GM19324 (cell line): Measurements from ENCODE around the gene KIAA0930.
"Not testable (repeated sequence)": the region's sequence is repeated elsewhere in the genome, so short reads cannot be mapped to it uniquely, and the experiment has no call there.

Experiments used
- ATAC-seq: cut with Tn5 transposase; IDR thresholded peaks from one replicate; pipeline ENCODE4 v1.9.1; 2021; ENCODE audit warnings: mild to moderate bottlenecking, moderate library complexity; ENCODE audit not compliant: unreplicated experiment, low FRiP score

KIAA0930 gene

DNA sequence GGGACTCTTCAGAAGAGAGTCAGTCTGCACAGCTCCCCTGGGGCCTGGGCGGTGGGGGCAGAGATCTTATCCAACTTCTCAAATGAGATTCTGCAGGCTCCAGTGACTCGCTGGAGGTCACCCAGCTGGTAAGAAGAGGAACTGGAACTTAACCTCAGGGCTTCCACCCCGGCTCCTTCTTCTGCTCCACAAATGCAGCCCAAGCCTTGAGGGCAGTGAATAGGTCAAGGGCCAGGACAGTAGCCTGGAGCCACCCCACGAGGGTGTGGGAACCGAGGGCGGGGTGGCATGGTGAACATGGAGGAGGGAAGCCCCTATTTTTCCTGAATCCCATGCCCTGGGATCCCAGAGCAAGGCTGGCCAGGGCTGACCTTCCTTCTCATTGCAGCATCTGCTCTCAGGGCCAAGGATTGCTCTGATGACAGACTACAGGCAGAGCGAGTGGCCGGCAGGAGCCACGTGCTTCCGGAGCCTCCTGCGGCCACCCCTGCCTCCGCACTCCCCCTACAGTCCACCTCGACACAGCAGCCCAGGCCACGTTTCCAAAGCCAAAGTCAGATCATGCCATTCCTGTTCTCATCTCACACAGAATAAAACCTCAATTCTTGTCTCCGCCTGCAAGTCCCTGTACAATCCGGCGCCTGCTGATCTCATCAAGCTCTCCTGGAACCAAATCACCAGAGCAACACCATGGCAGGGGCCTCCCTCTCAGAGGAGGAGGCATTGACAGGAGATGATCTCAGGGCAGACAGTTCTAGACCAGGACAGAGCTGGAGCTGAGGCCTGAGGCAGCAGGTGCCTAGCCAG, 23.0 kb upstream of the KIAA0930 start:
- peak; percentile 69 for ATAC-seq

DNA sequence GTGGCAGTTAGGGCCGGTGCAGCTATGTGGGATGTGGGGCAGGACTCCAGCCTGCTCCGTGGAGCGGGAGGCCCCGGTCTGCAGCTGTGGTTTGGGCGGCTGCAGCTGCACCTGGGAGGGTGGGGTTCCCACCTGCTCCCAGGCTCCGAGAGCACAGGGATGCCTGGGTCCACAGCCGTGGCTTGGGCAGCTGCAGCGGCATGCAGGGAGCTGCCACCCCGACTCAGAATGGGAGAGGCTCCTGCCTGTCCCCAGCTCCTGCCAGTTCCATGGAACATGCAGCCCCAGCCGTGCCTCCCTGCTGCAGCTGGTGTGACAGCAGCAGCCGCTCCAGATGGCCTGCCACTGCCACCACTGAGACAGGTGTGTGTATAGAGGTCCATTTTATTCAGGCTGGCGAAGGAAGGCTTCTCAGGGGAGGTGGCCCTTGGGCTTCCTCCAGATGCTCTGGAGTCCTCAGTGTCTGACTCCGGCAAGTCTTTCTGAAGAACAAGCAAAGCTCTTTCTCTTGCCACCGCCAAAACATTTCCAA, 22.3 kb upstream of the KIAA0930 start:
- peak; percentile 25 for ATAC-seq

DNA sequence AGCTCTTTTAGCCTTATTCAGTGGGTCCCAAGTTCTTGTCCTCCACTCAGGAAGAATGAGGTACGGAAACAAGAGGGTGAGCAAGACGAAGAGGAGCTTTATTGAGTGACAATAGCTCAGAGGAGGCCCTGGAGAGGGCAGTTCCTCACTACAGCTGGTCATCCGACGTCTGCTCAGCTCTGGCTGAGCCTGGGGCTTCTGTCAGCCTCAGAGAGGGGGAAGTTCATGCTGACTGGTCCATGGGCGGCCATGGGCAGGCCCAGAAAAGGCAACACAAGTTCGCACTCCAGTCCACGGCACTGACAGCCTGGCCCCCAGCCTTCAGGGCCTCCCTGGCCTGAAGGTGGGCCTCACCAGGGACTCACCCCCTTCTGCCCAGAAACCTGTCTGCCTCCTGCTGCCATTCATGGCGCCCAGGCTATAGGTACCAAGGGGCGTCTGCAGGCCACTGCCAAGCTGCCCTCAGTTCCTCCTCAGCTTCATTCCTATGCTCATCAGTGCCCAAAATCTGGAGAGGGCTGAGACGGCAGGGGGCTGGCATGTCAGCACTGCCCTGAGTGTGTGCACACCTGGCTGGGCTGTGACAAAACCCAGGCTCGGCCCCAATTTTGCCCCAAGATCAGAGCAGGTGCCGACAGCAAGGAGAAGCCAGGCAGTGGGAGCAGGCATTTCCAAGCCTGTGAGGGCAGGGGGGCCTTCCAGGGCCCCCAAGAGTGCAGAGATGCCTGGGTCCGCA, 21.7 kb upstream of the KIAA0930 start:
- ATAC-seq = no peak

DNA sequence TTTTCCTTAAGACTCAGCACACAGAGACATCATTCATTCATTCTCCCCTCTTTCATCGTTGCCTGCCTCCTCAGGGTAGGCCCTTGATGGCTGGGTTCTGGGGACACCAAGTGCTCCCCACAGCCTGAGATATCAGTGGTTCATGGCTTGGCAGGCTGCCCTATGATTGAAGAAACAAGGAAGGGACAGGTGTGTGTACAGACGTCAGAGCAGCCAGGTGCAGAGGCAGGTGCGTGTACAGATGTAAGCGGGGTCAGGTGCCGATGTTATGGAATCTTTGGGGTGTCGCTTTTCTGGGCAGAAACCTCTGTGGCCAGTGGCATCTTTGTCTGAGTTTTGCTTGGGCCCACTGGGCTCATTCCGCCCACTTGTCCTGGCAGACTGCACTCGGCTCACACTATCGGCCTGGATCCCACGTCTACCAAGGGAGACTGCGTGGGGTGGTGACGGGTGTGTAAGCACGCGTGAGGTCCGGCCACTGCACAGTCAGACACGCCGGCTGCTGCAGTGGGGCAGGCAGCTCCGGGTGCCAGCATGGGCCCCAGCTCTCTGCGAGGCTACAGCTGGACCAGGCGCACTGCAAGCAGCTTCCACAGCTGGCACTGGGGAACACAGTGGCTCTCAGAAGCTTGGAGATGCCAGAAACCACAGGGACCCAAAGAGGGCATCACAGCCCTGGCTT, 20.9 kb upstream of the KIAA0930 start:
- ATAC-seq = no peak

GRCh38 chr22:45260395-45260759, 19.7 kb upstream of the KIAA0930 start:
- ATAC-seq = not testable (repeated sequence)

DNA sequence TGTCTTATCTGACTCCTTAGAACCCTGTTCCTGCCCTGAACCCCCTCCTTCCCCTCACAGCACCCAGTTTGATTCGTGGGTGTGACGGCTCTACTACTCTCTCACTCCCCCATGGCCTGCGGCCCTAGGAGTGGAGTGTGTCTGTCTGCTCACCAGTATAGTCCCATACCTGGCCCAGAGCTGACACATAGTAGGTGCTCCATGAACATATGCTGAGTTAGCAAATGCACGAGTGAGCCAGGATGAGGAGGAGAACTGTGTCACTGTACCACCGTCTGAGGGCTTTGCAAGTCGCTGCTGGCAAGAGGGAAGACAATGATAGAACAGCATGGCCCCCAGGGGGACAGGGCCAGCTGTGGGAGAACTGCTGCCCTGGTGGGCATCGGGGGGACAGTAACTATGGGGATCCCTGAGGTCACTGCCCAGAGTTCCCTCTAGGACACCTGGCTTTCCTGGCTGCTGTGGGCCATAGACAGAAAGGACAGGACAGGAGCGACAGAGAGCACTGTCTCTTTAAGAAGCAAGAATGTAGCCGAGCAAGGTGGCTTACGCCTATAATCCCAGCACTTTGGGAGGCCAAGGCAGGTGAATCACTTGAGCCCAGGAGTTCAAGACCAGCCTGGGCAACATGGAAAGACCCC, 19.2 kb upstream of the KIAA0930 start:
- no peak for ATAC-seq

DNA sequence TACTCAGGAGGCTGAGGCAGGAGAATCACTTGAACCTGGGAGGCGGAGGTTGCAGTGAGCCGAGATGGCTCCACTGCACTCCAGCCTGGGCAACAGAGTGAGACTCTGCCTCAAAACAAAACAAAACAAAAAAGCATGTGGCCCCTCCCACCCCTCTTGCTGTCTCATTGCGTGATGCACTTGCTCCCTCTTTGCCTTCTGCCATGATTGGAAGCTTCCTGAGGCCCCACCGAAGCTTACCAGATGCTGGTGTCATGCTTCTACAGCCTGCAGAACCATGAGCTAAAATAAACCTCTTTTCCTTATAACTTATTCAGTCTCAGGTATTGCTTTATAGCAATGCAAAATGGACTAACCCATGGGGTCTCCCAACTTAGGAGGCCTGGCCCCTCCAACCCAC, 17.2 kb upstream of the KIAA0930 start:
- ATAC-seq = not testable (repeated sequence)

DNA sequence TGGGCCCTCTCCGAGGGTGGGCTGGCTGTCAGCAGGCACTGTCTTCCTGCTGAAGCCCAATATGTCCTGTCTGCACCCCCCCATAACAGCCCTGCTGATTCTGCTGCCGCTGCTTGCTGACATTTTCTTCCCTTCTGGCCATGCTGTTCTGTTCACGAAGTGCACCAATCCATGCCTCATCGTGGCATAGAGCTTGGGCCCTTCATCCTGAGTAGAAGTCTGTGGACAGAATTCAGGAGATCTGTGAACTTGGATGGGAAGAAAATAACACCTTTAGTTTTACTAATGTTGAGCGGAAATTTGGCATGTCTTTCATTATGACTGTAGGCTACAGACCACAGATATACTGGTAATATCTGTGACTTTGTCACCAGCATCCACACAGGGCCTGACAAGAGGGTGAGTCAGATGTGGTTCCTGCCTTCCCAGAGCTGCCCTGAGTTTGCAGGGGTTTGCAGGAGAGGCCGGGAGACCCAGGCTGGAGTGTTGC, 14.1 kb upstream of the KIAA0930 start:
- ATAC-seq = no peak

DNA sequence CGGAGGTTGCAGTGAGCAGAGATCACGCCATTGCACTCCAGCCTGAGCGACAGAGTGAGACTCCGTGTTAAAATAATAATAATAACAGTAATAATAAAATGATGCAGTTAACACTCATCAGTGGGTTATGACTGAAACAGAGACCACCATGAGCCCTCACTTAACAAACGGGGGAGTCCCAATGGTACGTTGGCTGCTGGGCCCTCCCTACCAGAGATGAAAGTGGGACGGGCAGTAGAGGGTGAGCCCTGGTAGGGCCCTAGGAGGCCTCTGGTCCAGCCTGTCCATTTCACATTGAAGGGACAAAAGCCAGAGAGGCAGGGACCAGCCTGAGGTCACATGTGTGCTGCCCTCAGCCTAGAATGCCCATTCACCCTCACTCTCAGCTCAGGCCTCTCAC, 13.7 kb upstream of the KIAA0930 start:
- no peak for ATAC-seq

- no peak for ATAC-seq
These were observed 12.4 kb upstream of the KIAA0930 start for GRCh38 chr22:45253039-45253641.

DNA sequence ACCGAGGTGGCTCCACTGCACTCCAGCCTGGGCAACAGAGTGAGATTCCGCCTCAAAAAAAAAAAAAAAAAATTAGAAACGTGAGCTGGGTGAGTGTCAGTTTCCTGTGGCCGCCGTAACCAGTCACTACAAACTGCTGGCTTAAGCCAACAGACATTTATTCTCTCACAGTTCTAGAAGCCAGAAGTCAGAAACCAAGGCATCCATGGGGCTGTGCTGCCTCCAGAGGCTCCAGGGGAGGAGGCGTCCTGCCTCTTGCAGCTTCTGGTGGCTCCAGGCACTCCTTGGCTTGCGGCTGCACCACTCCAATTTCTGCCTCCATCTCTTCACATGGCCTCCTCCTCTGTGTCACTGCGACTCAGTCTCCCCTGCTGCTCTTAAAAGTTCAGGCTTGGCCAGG, 11.1 kb upstream of the KIAA0930 start:
- ATAC-seq = no peak

DNA sequence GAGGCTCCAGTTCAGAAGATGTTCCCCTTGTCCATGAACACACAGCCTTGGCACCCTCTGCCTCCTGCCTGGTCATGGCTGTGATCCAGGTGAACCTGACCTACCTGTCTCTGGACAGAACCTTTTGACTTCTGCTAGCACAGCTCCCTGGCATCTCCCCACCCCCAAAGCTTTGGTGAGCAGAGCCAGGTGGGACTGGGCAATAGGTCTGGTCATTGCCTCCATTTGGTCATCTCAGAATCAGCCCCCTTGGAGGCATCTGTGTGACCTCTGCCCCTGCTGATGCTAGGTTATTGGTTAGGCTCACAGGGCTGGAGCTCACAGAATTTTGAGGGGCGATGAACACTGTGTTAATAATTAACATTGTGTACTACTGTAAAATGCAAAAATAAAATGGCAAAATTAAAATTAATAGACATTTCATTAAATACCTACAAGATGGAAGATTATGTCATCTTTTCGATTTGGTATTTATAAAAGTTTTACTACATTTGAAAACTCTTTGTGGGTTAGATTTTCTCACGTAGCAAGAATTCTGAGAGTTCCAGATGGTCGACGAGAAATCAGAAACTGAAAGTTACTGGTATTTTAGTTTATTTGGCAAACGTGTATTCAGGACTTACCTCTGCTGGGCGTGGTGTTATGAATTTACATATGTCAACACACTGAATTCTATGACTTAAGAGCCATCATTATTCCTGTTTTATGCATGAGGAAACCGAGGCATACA, 8.3 kb upstream of the KIAA0930 start:
- peak; percentile 51 for ATAC-seq

GRCh38 chr22:45246060-45246985, 5.6 kb upstream of the KIAA0930 start:
- no peak for ATAC-seq

DNA sequence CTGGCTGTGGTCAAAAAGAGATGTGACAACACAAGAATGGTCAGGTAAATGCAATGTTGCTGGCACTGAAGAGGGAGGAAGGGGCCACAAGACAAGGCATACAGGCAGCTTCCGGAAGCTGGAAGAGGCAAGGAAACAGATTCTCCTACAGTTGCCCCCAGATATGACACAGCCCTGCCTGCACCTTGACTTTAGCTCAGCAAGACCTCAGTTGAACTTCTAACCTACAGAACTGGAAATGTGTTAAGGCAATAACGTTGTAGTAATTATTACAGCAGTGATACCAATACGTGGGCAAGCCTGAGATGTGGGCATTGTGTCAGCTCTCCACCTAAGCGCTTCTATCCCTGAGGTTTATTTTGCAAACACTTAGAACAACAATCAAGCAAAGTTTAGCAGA, 4.2 kb upstream of the KIAA0930 start:
- no peak for ATAC-seq

DNA sequence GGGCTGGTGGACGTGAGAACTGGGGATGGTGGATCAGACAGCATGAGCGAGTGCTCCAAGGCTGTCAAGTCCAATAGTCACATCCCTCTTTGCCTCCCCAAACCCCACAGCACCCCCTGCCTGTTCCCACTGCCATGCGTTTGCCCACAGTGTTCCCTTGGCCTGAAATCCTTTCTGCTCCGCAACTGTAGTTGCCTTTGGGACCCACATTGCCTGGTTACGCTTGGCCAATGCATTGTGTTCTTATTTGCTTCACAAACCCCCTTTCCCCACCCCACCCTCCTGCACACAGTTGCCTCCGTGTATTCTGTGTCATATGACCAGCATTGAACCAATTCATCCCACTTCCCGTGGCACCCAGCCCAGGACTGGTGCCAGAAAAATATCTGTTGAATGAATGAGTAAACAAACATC, 2.1 kb upstream of the KIAA0930 start:
- no peak for ATAC-seq

GRCh38 chr22:45240104-45240809, 437 bp downstream of the KIAA0930 start:
- peak; percentile 22 for ATAC-seq

DNA sequence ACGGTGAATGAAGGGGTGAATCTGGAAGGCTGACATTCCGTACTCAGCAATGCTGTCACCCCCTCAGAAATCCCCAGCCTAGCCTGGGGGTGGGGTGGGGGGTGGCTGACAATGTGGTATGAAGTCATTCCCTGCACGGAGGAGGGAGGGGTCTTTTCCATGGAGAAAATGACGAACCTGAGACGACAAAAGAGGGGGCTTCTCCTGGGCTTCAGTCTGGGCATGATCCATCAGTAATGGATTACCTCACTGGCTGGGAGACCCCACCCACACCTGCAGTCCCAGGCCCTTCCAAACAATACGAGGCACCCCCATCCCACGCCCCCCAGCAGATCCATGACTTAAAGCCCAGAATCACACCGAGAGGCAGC, 1.0 kb downstream of the KIAA0930 start:
- ATAC-seq = no peak
